Measurements from ENCODE around the gene RNF151. TPM values are rescaled to one million over a fixed set of nuclear protein-coding genes. Genes with fewer than 3 reads are reported as not detected.
"Not testable (repeated sequence)": the region's sequence is repeated elsewhere in the genome, so short reads cannot be mapped to it uniquely, and the experiment has no call there.

RNF151 gene
- total RNA-seq, 1 donor from 2014 or later = not detected

DNA sequence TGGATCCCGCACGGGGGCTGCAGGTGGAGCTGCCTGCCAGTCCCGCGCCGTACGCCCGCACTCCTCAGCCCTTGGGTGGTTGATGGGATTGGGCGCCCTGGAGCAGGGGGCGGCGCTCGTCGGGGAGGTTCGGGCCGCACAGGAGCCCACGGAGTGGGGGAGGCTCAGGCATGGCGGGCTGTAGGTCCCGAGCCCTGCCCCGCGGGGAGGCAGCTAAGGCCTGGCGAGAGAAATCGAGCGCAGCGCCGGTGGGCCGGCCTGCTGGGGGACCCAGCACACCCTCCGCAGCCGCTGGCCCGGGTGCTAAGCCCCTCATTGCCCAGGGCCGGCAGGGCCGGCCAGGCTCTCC is 8.5 kb upstream of the RNF151 start:
- not testable (repeated sequence) for H3K4me2 ChIP-seq (ENCODE audit: low read length); H3K4me3 ChIP-seq (ENCODE audit: insufficient read depth, low read depth, low read length); H2AFZ ChIP-seq (ENCODE audit: low read depth, low read length); H3K27me3 Mint-ChIP-seq (ENCODE audit: low read depth, unreplicated experiment); H3K36me3 ChIP-seq (ENCODE audit: insufficient read depth, low read length); H3K9me3 Mint-ChIP-seq (ENCODE audit: unreplicated experiment); H3K27ac Mint-ChIP-seq (ENCODE audit: unreplicated experiment); FAIRE-seq; H3K9me3 ChIP-seq (ENCODE audit: insufficient read depth, low read depth, low read length); H3K27me3 ChIP-seq (ENCODE audit: insufficient read depth, low read length); H3K36me3 Mint-ChIP-seq (ENCODE audit: low read depth, unreplicated experiment); H3K27ac ChIP-seq (ENCODE audit: low read depth, low read length); H3K9ac ChIP-seq (ENCODE audit: low read length); H3K4me3 Mint-ChIP-seq (ENCODE audit: unreplicated experiment); DNase-seq (ENCODE audit: low read depth)
- H3K79me2 ChIP-seq (ENCODE audit: insufficient read depth, low read length) = peaks cover 37% of the 10 kb centered on the region
- H3K4me1 Mint-ChIP-seq (ENCODE audit: low read depth, unreplicated experiment) = peaks cover 14% of the 10 kb centered on the region
- H4K20me1 ChIP-seq (ENCODE audit: insufficient read depth, low read length) = peaks cover 29% of the 10 kb centered on the region
- peaks cover 22% of the 10 kb centered on the region for H3K4me1 ChIP-seq (ENCODE audit: insufficient read depth, low read length)

DNA sequence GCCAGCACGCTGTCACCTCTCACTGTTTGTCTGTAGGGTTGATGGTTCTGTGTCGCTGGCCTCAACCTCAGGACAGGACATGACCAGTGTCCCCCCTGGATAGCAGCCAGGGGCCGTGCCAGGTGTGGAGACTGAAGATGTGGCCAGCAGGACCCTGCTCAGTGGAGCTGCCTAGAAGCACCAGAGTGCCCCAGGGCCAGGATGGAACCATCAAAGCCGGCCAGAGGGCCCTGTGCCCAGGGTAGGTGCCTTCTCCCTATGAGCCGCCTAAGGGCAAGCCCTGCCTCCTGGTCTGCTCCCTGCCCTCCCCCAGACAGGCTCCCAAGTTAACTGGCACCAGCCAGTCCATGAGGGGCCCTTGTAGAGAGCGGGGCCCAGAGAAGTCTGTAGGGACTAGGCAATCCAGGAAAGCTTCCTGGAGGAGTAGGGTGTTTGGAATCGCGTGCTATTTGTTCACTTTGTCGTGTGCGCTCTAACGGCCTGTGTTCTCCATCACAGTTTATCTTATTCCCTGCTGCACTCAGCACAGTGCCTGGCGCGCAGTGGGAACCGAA is 7.9 kb upstream of the RNF151 start:
- H3K27me3 Mint-ChIP-seq (ENCODE audit: low read depth, unreplicated experiment) = peaks cover 4% of the 10 kb centered on the region
- no peaks in the 10 kb centered on the region for H3K9me3 Mint-ChIP-seq (ENCODE audit: unreplicated experiment)
- Histone ChIP-seq H3K4me2 (ENCODE audit: low read length) (peak overlapping the region; percentile 95), H3K27ac (ENCODE audit: low read depth, low read length) (no peak overlapping the region), H4K20me1 (ENCODE audit: insufficient read depth, low read length) (peaks cover 36% of the 10 kb centered on the region), H2AFZ (ENCODE audit: low read depth, low read length) (peak overlapping the region; percentile 74), H3K9me3 (ENCODE audit: insufficient read depth, low read depth, low read length) (no peaks in the 10 kb centered on the region), H3K79me2 (ENCODE audit: insufficient read depth, low read length) (peaks cover 44% of the 10 kb centered on the region), H3K9ac (ENCODE audit: low read length) (peak overlapping the region; percentile 94), H3K36me3 (ENCODE audit: insufficient read depth, low read length) (peaks cover 7% of the 10 kb centered on the region), H3K27me3 (ENCODE audit: insufficient read depth, low read length) (no peaks in the 10 kb centered on the region), H3K4me1 (ENCODE audit: insufficient read depth, low read length) (peaks cover 28% of the 10 kb centered on the region), H3K4me3 (ENCODE audit: insufficient read depth, low read depth, low read length) (peak overlapping the region; percentile 91)
- peaks cover 15% of the 10 kb centered on the region for H3K36me3 Mint-ChIP-seq (ENCODE audit: low read depth, unreplicated experiment)
- TF ChIP-seq EZH2 (IDR thresholded peaks at IDR 0.05; ENCODE audit: insufficient read depth, low read length) = no peak
- TF ChIP-seq, protein P1, sequence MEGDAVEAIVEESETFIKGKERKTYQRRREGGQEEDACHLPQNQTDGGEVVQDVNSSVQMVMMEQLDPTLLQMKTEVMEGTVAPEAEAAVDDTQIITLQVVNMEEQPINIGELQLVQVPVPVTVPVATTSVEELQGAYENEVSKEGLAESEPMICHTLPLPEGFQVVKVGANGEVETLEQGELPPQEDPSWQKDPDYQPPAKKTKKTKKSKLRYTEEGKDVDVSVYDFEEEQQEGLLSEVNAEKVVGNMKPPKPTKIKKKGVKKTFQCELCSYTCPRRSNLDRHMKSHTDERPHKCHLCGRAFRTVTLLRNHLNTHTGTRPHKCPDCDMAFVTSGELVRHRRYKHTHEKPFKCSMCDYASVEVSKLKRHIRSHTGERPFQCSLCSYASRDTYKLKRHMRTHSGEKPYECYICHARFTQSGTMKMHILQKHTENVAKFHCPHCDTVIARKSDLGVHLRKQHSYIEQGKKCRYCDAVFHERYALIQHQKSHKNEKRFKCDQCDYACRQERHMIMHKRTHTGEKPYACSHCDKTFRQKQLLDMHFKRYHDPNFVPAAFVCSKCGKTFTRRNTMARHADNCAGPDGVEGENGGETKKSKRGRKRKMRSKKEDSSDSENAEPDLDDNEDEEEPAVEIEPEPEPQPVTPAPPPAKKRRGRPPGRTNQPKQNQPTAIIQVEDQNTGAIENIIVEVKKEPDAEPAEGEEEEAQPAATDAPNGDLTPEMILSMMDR (IDR thresholded peaks at IDR 0.05; ENCODE audit: insufficient read depth, low read depth, low read length) = no peak
- no peak for FAIRE-seq
- no peak for DNase-seq (ENCODE audit: low read depth)
- H3K27ac Mint-ChIP-seq (ENCODE audit: unreplicated experiment) = no peak overlapping the region
- peaks cover 16% of the 10 kb centered on the region for H3K4me1 Mint-ChIP-seq (ENCODE audit: low read depth, unreplicated experiment)
- peak overlapping the region; percentile 75 for H3K4me3 Mint-ChIP-seq (ENCODE audit: unreplicated experiment)

DNA sequence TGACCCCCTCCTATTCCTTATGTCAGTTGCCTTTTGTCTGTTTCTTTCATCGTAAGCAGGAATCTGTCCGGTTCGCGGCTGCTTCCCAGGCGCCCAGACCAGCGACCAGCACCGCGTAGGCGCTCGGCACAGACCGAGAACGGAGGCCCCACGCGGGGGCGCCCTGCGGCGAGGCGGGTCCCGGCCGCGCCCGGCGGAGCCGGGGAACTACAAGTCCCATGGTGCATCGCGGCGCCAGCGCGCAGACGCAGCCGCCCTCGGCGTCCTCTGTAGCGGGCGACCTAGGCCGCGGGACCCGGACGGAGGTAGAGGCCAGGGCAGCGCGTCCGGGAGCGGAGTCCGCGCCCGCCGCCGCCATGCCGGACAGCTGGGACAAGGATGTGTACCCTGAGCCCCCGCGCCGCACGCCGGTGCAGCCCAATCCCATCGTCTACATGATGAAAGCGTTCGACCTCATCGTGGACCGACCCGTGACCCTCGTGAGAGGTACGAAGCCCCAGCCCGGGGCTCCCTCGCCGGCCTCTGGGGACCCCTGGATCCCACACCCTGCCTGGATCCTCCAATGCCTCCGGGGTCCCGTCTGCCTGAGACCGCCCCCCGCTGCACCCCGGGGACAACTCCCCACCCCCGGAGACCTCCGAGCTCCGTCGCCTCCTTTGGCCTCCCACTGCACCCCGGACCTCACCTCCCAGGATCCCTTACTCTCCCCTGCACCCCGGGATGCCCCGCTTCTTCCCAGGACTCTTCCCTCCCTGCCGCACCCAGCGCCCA is 7.2 kb upstream of the RNF151 start, which contains the start of gene NDUFB10:
TSS of gene NDUFB10 (plus strand) at position 270 of the 771 bp plus-strand sequence. CDS start at position 357, 87 bp downstream.
- Mint-ChIP-seq H3K4me1 (ENCODE audit: low read depth, unreplicated experiment) (peaks cover 16% of the 10 kb centered on the region), H3K4me3 (ENCODE audit: unreplicated experiment) (peak within 1 kb of the TSS; percentile 95), H3K27me3 (ENCODE audit: low read depth, unreplicated experiment) (peaks cover 4% of the 10 kb centered on the region), H3K27ac (ENCODE audit: unreplicated experiment) (peak within 1 kb of the TSS; percentile 88), H3K9me3 (ENCODE audit: unreplicated experiment) (no peaks in the 10 kb centered on the region), H3K36me3 (ENCODE audit: low read depth, unreplicated experiment) (peaks cover 18% of the 10 kb centered on the region)
- Histone ChIP-seq H3K36me3 (ENCODE audit: insufficient read depth, low read length) (peaks cover 9% of the 10 kb centered on the region), H3K27me3 (ENCODE audit: insufficient read depth, low read length) (no peaks in the 10 kb centered on the region), H3K4me2 (ENCODE audit: low read length) (peak within 1 kb of the TSS; percentile 95), H3K4me1 (ENCODE audit: insufficient read depth, low read length) (peaks cover 29% of the 10 kb centered on the region), H3K4me3 (ENCODE audit: insufficient read depth, low read depth, low read length) (peak within 1 kb of the TSS; percentile 91), H3K27ac (ENCODE audit: low read depth, low read length) (peak within 1 kb of the TSS; percentile 70), H3K79me2 (ENCODE audit: insufficient read depth, low read length) (peaks cover 50% of the 10 kb centered on the region), H3K9me3 (ENCODE audit: insufficient read depth, low read depth, low read length) (no peaks in the 10 kb centered on the region), H3K9ac (ENCODE audit: low read length) (peak within 1 kb of the TSS; percentile 94), H4K20me1 (ENCODE audit: insufficient read depth, low read length) (peaks cover 42% of the 10 kb centered on the region), H2AFZ (ENCODE audit: low read depth, low read length) (peak within 1 kb of the TSS; percentile 74)
- TF ChIP-seq, protein P1 (IDR thresholded peaks at IDR 0.05; ENCODE audit: insufficient read depth, low read depth, low read length) = peak; percentile 54
- TF ChIP-seq EZH2 (IDR thresholded peaks at IDR 0.05; ENCODE audit: insufficient read depth, low read length) = no peak
- DNase-seq (ENCODE audit: low read depth) (peak; percentile 70), FAIRE-seq (no peak)

Data from astrocyte (in vitro differentiated cells and primary cell).